Activated CD8-positive, alpha-beta T cell treated with anti-CD3 and anti-CD28 coated beads for 36 hours (primary cell): ENCODE data around the gene HMGB2. TPM values are rescaled to one million over a fixed set of nuclear protein-coding genes. Genes with fewer than 3 reads are reported as not detected.

Experiments used
- ATAC-seq: fragments of 200-7000 bp; cut with Tn5 transposase; one replicate; pipeline ENCODE4 v1.10.0; 2021; ENCODE audit warnings: mild to moderate bottlenecking, moderate library complexity
- CTCF ChIA-PET: fragments of 350-600 bp; sonication (Branson Sonifier 250); formaldehyde crosslinking; loops from one replicate; lab custom pipeline; 2021; ENCODE audit warnings: antibody characterized with exemption; lab: Charles Lee
- POLR2A ChIA-PET: fragments of 350-600 bp; sonication (Branson Sonifier 250); formaldehyde crosslinking; loops from one replicate; lab custom pipeline; 2021; ENCODE audit warnings: antibody characterized with exemption; lab: Charles Lee
- DNase-seq: peaks from one replicate; pipeline ENCODE4 v3.0.0-alpha.2; 2020
- H3K27ac Mint-ChIP-seq: one replicate; pipeline ENCODE4 v1.8.0; 2021; ENCODE audit warnings: mild to moderate bottlenecking, mixed read lengths
- H3K27me3 Mint-ChIP-seq: one replicate; pipeline ENCODE4 v1.8.0; 2021; ENCODE audit warnings: mixed read lengths
- H3K36me3 Mint-ChIP-seq: one replicate; pipeline ENCODE4 v1.8.0; 2021; ENCODE audit warnings: low read depth, mixed read lengths
- H3K4me1 Mint-ChIP-seq: one replicate; pipeline ENCODE4 v1.8.0; 2021; ENCODE audit warnings: low read depth, mixed read lengths
- H3K4me3 Mint-ChIP-seq: one replicate; pipeline ENCODE4 v1.8.0; 2021; ENCODE audit warnings: mild to moderate bottlenecking, moderate library complexity, mixed read lengths
- H3K9me3 Mint-ChIP-seq: one replicate; pipeline ENCODE4 v1.8.0; 2021; ENCODE audit warnings: mixed read lengths
- intact Hi-C: fragments of 100-400 bp; cut with micrococcal nuclease; formaldehyde crosslinking; loops from one replicate; pipeline ENCODE4 v1.10.0; 2022
- total RNA-seq, 2 experiments: library from RNA; stranded (reverse); gene quantifications; one replicate each; pipeline ENCODE4 v1.2.3, GENCODE V29; 2021
- TF ChIP-seq, protein P1 (sequence below): fragments of 200-600 bp; IDR thresholded peaks from one replicate; pipeline ENCODE4 v1.8.0; 2022; ENCODE audit warnings: antibody characterized with exemption, mild to moderate bottlenecking

The HMGB2 gene
- total RNA-seq, 2 experiments from 2014 or later = 527 to 534 TPM

DNA sequence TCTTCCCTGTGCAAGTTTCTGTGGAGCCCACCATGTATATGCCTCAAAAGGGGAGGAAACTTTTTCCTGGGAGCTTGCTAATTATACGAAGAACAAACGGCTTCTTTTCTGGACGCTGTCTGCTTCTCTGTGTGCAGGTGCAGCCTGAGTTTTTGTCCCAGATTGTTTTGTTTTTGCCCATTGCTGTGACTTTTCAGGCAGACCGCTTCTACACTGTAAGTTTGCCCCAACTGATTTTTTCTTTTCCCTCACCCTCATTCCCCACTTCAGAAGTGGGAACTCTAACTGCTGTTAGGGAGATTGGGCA, 51.9 kb downstream of the HMGB2 start:
- ATAC-seq = no peak
- Mint-ChIP-seq H3K27ac (no peak overlapping the region), H3K27me3 (no peaks in the 10 kb centered on the region), H3K4me1 (peaks cover 4% of the 10 kb centered on the region), H3K9me3 (peaks cover 6% of the 10 kb centered on the region), H3K4me3 (no peak overlapping the region), H3K36me3 (peaks cover 20% of the 10 kb centered on the region)
- ChIA-PET POLR2A (interaction anchor here (0.6 kb wide), 1 partner anchor 57 kb away, joined by 3 read pairs; no protein-coding TSS in a partner anchor), CTCF (interaction anchor here (2.0 to 4.2 kb wide), 3 partner anchors 18 to 269 kb away, joined by 4 to 25 read pairs (median 10); no protein-coding TSS in a partner anchor)
- no peak for DNase-seq
- intact Hi-C loops = no loop called here
- TF ChIP-seq, protein P1, sequence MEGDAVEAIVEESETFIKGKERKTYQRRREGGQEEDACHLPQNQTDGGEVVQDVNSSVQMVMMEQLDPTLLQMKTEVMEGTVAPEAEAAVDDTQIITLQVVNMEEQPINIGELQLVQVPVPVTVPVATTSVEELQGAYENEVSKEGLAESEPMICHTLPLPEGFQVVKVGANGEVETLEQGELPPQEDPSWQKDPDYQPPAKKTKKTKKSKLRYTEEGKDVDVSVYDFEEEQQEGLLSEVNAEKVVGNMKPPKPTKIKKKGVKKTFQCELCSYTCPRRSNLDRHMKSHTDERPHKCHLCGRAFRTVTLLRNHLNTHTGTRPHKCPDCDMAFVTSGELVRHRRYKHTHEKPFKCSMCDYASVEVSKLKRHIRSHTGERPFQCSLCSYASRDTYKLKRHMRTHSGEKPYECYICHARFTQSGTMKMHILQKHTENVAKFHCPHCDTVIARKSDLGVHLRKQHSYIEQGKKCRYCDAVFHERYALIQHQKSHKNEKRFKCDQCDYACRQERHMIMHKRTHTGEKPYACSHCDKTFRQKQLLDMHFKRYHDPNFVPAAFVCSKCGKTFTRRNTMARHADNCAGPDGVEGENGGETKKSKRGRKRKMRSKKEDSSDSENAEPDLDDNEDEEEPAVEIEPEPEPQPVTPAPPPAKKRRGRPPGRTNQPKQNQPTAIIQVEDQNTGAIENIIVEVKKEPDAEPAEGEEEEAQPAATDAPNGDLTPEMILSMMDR = no peak

DNA sequence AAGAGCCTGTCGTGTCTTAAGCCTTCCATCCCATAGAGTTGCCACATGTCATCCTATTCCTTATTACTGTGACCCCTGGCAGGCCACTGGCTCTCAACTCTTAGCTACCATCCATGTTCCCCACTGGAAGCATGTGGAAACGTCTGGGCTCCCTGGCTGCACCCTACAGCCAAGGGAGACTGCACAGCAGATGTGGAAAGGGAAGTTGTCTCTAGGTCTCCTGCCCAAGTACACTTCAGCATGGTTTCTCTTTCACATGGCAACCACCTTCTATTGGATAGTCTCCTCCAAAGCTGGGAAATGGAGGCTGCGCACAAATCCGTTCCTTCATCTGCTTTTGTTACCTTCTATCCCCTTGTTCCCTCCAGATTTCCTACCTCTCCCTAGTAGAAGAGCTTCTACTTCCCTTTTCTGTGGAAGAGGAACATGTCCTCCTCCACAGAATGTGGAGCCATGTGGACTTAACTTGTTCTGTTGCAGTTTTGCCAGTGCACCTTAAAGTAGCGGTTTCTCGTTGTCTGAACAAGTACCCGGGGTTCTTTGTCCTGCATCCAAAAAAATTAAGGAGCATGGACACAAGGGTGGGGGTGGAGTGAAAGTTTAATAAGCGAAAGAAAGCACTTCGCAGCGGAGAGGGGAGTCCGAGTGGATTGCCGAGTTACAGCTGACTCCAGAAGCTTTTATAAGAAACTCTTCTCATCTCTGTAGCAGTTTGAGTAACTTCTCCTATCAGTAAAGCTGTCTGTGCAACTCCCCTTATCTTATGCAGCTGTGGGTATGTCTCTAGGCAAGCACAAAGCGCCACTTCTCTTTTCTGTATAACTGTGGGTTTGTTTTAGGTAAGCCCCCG, 52.5 kb downstream of the HMGB2 start:
- Mint-ChIP-seq H3K4me3 (no peak overlapping the region), H3K36me3 (peaks cover 18% of the 10 kb centered on the region), H3K4me1 (peaks cover 4% of the 10 kb centered on the region), H3K27me3 (no peaks in the 10 kb centered on the region), H3K9me3 (peaks cover 2% of the 10 kb centered on the region), H3K27ac (no peak overlapping the region)
- intact Hi-C loops = no loop called here
- CTCF ChIA-PET = interaction anchor here (0.9 to 4.2 kb wide), 5 partner anchors 14 to 269 kb away, joined by 3 to 25 read pairs (median 10); no protein-coding TSS in a partner anchor
- no peak for ATAC-seq
- no peak for DNase-seq
- TF ChIP-seq, protein P1 = no peak
- POLR2A ChIA-PET = interaction anchor here (0.6 kb wide), 1 partner anchor 56 kb away, joined by 3 read pairs; no protein-coding TSS in a partner anchor

Other genes with a start within 250 kb of the HMGB2 start
- 10 to 100 TPM; 10.2 to 10.4 TPM for gene GALNT7, start 165.5 kb downstream of the HMGB2 start, total RNA-seq
- 10 to 100 TPM; 40.7 to 41.1 TPM for gene SAP30, start 36.6 kb upstream of the HMGB2 start, total RNA-seq
- gene SCRG1, start 64.8 kb upstream of the HMGB2 start, total RNA-seq = not detected
- gene HAND2, start 195.9 kb upstream of the HMGB2 start, total RNA-seq = not detected